GM12801 (cell line): Measurements from ENCODE around the gene PRKCB.

Experiments used
- TF ChIP-seq, protein P1 (sequence below): IDR thresholded peaks from one replicate; pipeline ENCODE4 v1.5.1; 2011; ENCODE audit warnings: control low read depth; ENCODE audit not compliant: insufficient read length; ENCODE audit errors: extremely low read depth

PRKCB gene

GRCh38 chr16:24075302-24075701 lies 239.5 kb downstream of the PRKCB start:
- TF ChIP-seq, protein P1, sequence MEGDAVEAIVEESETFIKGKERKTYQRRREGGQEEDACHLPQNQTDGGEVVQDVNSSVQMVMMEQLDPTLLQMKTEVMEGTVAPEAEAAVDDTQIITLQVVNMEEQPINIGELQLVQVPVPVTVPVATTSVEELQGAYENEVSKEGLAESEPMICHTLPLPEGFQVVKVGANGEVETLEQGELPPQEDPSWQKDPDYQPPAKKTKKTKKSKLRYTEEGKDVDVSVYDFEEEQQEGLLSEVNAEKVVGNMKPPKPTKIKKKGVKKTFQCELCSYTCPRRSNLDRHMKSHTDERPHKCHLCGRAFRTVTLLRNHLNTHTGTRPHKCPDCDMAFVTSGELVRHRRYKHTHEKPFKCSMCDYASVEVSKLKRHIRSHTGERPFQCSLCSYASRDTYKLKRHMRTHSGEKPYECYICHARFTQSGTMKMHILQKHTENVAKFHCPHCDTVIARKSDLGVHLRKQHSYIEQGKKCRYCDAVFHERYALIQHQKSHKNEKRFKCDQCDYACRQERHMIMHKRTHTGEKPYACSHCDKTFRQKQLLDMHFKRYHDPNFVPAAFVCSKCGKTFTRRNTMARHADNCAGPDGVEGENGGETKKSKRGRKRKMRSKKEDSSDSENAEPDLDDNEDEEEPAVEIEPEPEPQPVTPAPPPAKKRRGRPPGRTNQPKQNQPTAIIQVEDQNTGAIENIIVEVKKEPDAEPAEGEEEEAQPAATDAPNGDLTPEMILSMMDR: no peak

- TF ChIP-seq, protein P1: no peak
Measured at GRCh38 chr16:24075931-24076716, 240.3 kb downstream of the PRKCB start.

DNA sequence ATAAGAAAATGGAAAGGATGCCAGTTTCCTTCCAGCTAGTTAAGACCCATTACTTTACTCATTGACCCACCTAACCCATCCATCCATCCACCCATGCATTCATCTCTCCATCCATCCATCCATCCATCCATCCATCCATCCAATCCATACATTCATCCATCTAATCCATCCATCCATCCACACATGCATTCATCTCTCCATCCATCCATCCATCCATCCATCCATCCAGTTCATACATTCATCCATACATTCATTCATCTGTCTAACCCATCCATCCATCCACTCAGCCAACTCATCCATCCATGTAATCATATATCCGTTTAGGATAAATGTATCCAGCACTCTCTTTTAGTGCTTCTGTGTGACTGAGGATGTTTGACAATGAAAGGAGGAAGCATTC lies 241.5 kb downstream of the PRKCB start:
- TF ChIP-seq, protein P1: no peak

DNA sequence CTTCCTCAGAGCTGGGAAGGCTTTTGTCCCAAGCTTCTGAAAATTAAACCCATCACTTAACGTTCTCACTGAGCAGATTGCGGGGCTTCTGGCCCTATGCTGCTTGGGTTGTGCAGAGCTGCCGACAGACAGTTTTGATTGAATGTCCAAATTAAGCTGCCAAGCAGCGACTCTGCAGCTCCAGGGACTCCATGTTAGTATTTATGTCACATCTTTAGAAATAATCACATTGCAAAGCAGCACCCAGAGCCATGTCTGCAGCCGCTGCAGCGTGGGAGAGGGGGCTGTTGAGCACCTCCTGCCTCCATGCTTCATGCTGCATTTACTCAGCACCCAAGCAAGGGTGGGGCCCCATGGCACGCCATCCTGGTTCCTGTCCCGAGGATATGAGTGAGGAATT lies 242.2 kb downstream of the PRKCB start:
- TF ChIP-seq, protein P1: no peak

GRCh38 chr16:24085666-24086065 lies 249.9 kb downstream of the PRKCB start:
- TF ChIP-seq, protein P1: no peak

DNA sequence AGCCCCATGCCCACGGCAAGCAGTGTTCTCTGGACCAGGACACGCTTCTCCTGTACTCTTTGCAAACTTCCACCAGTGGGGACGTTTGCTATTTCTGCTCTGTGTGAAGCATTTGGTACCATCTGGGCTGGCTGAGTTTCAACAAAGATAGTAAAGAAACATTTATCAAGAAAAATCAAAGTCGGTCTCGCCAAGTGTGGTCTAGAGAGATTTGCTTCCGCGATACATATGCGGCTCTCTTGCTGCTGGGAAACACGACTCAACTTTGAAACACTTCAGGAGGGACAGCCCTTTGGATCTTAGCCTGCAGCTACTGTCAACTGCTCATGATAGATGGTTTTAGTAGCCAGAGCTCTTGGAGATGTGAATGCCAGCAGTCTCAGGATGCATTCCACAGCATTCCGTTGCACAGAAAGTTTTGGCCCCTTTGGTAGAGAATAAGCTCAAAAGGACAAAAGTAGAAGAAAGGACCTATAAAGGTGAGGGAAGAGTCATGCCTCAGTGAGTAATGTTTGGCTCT lies 252.2 kb downstream of the PRKCB start:
- TF ChIP-seq, protein P1: no peak

DNA sequence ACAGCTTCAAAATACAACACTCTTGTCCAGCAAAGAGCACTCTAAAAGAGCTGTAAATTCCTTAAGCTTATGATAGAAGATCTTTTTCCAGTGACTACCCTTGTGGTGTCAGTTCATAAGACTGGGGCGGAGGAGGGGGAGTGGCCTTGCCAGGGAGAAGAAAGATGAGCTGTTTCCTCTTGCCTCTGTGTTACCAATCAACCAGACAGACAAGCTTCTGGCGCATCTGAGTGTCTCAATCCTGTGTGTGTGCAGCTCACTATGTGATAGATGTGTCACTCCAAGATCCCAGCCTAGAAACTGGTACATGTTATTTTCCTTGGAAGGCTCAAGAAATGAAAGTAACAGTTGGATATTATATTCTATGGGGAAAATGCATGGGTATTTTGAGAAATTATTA lies 253.0 kb downstream of the PRKCB start:
- TF ChIP-seq, protein P1: no peak
